ENCODE data around the gene CCNT2. TPM values are rescaled to one million over a fixed set of nuclear protein-coding genes. Genes with fewer than 3 reads are reported as not detected.
"Not testable (repeated sequence)": the region's sequence is repeated elsewhere in the genome, so short reads cannot be mapped to it uniquely, and the experiment has no call there.

Gene CCNT2
- total RNA-seq, 2 experiments from 2014 or later = 31.9 to 33.2 TPM

DNA sequence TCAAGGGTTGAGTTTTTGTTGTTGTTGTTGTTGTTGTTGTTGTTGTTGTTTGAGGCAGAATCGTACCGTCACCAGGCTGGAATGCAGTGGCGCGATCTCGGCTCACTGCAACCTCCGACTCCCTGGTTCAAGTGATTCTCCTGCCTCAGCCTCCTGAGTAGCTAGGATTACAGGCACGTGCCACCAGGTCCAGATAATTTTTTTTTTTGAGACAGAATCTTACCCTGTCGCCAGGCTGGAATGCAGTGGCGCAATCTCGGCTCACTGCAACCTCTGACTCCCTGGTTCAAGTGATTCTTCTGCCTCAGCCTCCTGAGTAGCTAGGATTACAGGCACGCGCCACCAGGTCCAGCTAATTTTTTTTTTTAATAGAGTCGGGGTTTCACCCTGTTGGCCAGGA, 14.9 kb upstream of the CCNT2 start:
- DNase-seq; H3K4me3 Mint-ChIP-seq; H3K9me3 Mint-ChIP-seq; intact Hi-C loops (cut with micrococcal nuclease); H3K27ac Mint-ChIP-seq; H3K4me1 Mint-ChIP-seq (ENCODE audit: low read depth); H3K36me3 Mint-ChIP-seq (ENCODE audit: low read depth); CTCF ChIA-PET; H3K27me3 Mint-ChIP-seq (ENCODE audit: low read depth): not testable (repeated sequence)

DNA sequence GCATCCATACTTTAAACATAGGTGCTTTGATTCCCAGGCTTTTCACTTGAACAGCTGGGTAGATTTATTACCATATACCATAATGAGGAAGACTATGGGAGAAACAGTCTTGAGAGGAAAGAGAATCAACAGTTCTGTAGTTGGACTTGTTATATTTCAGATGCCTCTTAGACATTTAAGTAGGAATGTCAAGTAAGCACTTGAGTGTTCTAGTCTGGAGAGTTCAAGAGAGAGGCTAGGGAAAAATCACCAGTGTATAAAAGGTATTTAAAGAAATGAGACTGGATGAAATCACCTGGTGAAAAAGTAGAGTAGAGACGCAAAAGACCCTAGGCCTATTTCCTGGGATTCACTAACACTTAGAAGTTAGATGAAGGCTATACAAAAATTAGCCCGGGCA, 13.5 kb upstream of the CCNT2 start:
- H3K27ac Mint-ChIP-seq = no peak overlapping the region
- no peak for DNase-seq
- intact Hi-C loops (cut with micrococcal nuclease) = no loop called here
- H3K9me3 Mint-ChIP-seq = peaks cover 6% of the 10 kb centered on the region
- no peaks in the 10 kb centered on the region for H3K36me3 Mint-ChIP-seq (ENCODE audit: low read depth)
- no peak overlapping the region for H3K4me3 Mint-ChIP-seq
- CTCF ChIA-PET = no interaction called here
- H3K27me3 Mint-ChIP-seq (ENCODE audit: low read depth) = no peaks in the 10 kb centered on the region
- H3K4me1 Mint-ChIP-seq (ENCODE audit: low read depth) = no peaks in the 10 kb centered on the region

DNA sequence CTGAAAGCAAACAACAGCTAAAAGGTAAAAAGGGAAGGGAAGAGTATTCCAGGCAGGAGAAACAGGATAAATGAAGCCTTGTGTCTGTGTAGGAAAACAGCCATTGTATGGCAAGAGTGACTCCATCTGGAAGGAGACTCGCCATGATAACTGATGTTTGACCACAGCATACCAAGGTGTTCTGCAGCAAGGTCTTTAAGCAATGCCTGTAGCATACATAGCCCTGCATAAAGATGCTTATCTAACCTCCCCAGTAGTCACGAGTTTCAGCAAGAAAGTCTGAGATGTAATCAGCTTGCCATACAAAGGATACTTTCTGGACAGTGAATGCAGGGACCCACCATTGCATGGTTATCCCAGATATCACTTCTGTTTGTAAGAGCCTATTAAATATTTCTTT, 11.9 kb upstream of the CCNT2 start:
- Mint-ChIP-seq H3K4me1 (ENCODE audit: low read depth) (no peaks in the 10 kb centered on the region), H3K27ac (no peak overlapping the region), H3K4me3 (no peak overlapping the region), H3K36me3 (ENCODE audit: low read depth) (no peaks in the 10 kb centered on the region), H3K9me3 (peaks cover 6% of the 10 kb centered on the region), H3K27me3 (ENCODE audit: low read depth) (no peaks in the 10 kb centered on the region)
- CTCF ChIA-PET = no interaction called here
- intact Hi-C loops (cut with micrococcal nuclease) = no loop called here
- no peak for DNase-seq

DNA sequence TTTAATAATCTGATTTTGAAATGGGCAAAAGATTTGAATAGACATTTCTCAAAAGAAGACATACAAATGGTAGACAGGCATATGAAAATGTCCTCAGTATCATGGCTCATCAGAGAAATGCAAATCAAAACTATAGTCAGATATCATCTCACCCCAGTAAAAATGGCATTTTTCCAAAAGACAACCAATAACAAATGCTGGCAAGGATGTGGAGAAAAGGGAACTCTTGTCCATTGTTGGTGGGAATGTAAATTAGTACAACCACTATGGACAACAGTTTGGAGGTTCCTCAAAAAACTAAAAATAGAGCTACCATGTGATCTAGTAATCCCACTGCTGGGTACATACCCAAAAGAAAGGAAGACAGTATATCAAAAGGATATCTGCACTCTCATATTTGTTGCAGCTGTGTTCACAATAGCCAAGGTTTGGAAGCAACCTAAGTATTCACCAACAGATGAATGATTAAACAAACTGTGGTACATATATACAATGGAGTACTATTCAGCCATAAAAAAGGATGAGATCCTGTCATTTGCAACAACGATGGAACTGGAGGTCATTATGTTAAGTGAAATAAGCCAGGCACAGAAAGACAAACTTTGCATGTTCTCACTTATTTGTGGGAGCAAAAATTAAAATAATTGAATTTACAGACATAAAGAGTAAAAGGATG, 11.0 kb upstream of the CCNT2 start:
- DNase-seq; H3K9me3 Mint-ChIP-seq; H3K27ac Mint-ChIP-seq; H3K4me3 Mint-ChIP-seq; H3K4me1 Mint-ChIP-seq (ENCODE audit: low read depth); H3K27me3 Mint-ChIP-seq (ENCODE audit: low read depth); CTCF ChIA-PET; H3K36me3 Mint-ChIP-seq (ENCODE audit: low read depth); intact Hi-C loops (cut with micrococcal nuclease): not testable (repeated sequence)

DNA sequence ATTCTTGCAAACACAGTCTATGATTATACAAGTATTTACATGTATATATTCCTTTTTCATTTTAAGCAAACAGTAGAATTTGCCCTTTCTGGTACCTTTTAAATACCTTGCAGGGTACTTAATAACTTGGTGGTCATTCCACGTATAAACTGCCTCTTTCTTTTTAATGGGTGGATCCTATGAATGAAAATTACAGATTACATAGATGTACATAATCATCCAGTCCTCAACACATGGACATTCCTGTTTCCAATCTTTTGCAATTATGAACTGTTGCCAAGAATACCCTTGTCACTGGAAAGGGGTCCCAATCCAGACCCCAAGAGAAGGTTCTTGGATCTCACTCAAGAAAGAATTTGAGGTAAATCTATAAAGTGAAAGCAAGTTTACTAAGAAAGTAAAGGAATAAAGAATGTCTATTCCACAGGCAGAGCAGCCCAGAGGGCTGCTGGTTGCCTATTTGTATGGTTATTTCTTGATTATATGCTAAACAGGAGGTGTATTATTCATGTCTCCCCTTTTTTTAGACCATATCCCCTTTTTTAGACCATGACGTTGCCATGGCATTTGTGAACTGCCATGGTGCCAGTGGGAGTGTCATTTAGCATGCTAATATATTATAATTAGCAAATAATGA, 7.7 kb upstream of the CCNT2 start:
- no peak overlapping the region for H3K4me3 Mint-ChIP-seq
- H3K27me3 Mint-ChIP-seq (ENCODE audit: low read depth) = no peaks in the 10 kb centered on the region
- no peaks in the 10 kb centered on the region for H3K4me1 Mint-ChIP-seq (ENCODE audit: low read depth)
- CTCF ChIA-PET = no interaction called here
- no peaks in the 10 kb centered on the region for H3K36me3 Mint-ChIP-seq (ENCODE audit: low read depth)
- no peak for DNase-seq
- H3K9me3 Mint-ChIP-seq = peaks cover 6% of the 10 kb centered on the region
- intact Hi-C loops (cut with micrococcal nuclease) = no loop called here
- no peak overlapping the region for H3K27ac Mint-ChIP-seq

DNA sequence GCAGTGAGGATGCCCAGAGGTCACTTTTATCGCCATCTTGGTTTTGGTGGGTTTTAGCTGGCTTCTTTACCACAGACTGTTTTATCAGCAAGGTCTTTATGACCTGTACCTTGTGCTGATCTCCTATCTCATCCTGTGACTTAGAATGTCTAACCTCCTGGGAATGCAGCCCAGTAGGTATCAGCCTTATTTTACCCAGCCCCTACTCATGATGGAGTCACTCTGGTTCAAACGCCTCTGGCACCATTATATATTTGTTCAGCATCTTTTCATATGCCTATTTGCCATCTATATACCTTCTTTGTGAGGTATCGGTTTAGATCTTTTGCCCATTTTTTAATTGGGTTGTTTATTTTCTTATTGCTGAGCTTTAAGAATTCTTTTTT, 7.2 kb upstream of the CCNT2 start:
- H3K4me1 Mint-ChIP-seq (ENCODE audit: low read depth) = no peaks in the 10 kb centered on the region
- H3K36me3 Mint-ChIP-seq (ENCODE audit: low read depth) = no peaks in the 10 kb centered on the region
- intact Hi-C loops (cut with micrococcal nuclease) = no loop called here

DNA sequence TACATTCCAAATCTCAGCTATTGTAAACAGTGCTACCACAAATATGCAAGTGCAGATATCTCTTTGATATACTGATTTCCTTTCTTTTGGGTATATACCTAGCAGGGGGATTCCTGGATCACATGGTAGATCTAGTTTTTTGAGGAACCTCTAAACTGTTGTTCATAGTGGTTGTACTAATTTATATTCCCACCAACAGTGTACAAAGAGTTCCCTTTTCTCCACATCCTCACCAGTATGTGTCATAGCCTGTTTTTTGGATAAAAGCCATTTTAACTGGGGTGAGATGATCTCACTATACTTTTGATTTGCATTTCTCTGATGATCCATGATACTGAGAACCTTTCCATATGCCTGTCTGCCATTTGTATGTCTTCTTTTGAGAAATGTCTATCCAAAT, 6.3 kb upstream of the CCNT2 start:
- no peak for DNase-seq

More for the DNA sequence above, 7.2 kb upstream of the CCNT2 start:
- Mint-ChIP-seq H3K9me3 (peaks cover 6% of the 10 kb centered on the region), H3K4me3 (no peak overlapping the region), H3K27ac (no peak overlapping the region), H3K27me3 (ENCODE audit: low read depth) (no peaks in the 10 kb centered on the region)
- CTCF ChIA-PET = no interaction called here
- DNase-seq = no peak

DNA sequence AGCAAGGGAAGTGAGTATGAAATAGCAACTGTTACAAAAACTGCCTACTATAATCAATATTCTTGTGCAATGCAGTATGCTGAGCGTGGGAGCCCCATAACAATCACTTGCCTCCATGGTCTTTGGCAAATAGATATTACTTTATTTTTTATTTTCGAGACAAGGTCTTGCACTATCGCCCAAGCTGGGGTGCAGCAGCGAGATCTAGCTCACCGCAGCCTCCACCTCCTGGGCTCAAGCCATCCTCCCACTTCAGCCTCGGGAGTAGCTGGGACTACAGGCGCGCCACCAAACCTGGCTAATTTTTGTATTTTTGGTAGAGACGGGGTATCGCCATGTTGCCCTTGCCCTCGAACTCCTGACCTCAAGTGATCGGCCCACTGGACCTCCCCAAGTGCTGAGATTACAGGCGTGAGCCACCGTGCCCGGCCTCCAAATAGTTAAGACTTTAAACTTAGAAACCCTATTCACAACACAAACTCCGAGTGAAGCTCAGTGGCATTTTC, 1.2 kb upstream of the CCNT2 start:
- Mint-ChIP-seq H3K4me3 (peak overlapping the region; percentile 95), H3K27ac (peak overlapping the region; percentile 98), H3K4me1 (ENCODE audit: low read depth) (peaks cover 14% of the 10 kb centered on the region), H3K9me3 (no peaks in the 10 kb centered on the region), H3K27me3 (ENCODE audit: low read depth) (no peaks in the 10 kb centered on the region), H3K36me3 (ENCODE audit: low read depth) (peaks cover 12% of the 10 kb centered on the region)
- intact Hi-C loops (cut with micrococcal nuclease) = loop anchor here (5.0 kb wide), 2 partner anchors 685 to 745 kb away; no protein-coding TSS in a partner anchor
- CTCF ChIA-PET = interaction anchor here (0.8 to 0.9 kb wide), 2 partner anchors 247 to 467 kb away, joined by 3 to 4 read pairs; no protein-coding TSS in a partner anchor
- DNase-seq = peak; percentile 17

More for the DNA sequence above, 6.3 kb upstream of the CCNT2 start:
- H3K9me3 Mint-ChIP-seq = peaks cover 6% of the 10 kb centered on the region
- H3K4me3 Mint-ChIP-seq = no peak overlapping the region
- CTCF ChIA-PET = no interaction called here
- intact Hi-C loops (cut with micrococcal nuclease) = no loop called here
- no peaks in the 10 kb centered on the region for H3K4me1 Mint-ChIP-seq (ENCODE audit: low read depth)
- H3K27ac Mint-ChIP-seq = no peak overlapping the region
- no peaks in the 10 kb centered on the region for H3K36me3 Mint-ChIP-seq (ENCODE audit: low read depth)
- no peaks in the 10 kb centered on the region for H3K27me3 Mint-ChIP-seq (ENCODE audit: low read depth)

DNA sequence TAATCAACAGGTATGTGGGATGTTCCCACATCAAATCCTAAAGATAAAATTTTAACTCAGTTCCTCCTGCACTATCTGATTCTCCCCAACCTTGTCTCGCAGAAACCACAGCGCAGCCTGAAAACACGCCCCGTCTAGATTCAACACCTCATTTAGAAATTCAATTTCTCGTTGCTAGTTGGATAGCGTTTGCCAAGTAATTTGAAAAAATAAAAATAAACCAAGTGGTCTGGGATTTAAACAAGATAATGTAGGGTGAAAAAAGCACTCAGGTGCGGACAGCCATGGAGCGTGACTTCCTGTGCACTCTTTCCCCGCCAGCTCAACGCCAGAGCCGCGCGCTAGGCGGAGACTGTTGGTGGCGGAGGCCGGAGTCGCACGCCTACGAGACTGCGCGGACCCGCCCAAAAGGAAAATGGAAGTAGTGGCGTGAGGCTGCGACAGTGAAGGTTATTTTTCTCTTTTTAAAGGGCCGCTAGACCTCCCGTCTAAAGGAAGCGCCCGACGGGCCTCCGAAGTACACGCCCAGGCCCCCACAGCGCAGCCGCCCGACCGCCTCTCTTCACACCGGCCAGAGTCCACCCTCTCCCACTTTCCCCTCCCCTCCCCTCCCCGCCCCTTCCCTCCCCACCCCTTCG, 615 bp upstream of the CCNT2 start:
- DNase-seq = peak; percentile 94
- H3K27me3 Mint-ChIP-seq (ENCODE audit: low read depth) = no peaks in the 10 kb centered on the region
- CTCF ChIA-PET = interaction anchor here (0.8 to 0.9 kb wide), 3 partner anchors 11 to 467 kb away, joined by 3 to 4 read pairs (median 3); no protein-coding TSS in a partner anchor
- peaks cover 12% of the 10 kb centered on the region for H3K36me3 Mint-ChIP-seq (ENCODE audit: low read depth)
- peaks cover 20% of the 10 kb centered on the region for H3K4me1 Mint-ChIP-seq (ENCODE audit: low read depth)
- H3K27ac Mint-ChIP-seq = peak overlapping the region; percentile 98
- intact Hi-C loops (cut with micrococcal nuclease) = loop anchor here (1.0 to 5.0 kb wide), 13 partner anchors 55 to 1464 kb away; partner anchors contain the start of genes MCM6, RAB3GAP1 and UBXN4
- H3K9me3 Mint-ChIP-seq = no peaks in the 10 kb centered on the region
- H3K4me3 Mint-ChIP-seq = peak overlapping the region; percentile 95

DNA sequence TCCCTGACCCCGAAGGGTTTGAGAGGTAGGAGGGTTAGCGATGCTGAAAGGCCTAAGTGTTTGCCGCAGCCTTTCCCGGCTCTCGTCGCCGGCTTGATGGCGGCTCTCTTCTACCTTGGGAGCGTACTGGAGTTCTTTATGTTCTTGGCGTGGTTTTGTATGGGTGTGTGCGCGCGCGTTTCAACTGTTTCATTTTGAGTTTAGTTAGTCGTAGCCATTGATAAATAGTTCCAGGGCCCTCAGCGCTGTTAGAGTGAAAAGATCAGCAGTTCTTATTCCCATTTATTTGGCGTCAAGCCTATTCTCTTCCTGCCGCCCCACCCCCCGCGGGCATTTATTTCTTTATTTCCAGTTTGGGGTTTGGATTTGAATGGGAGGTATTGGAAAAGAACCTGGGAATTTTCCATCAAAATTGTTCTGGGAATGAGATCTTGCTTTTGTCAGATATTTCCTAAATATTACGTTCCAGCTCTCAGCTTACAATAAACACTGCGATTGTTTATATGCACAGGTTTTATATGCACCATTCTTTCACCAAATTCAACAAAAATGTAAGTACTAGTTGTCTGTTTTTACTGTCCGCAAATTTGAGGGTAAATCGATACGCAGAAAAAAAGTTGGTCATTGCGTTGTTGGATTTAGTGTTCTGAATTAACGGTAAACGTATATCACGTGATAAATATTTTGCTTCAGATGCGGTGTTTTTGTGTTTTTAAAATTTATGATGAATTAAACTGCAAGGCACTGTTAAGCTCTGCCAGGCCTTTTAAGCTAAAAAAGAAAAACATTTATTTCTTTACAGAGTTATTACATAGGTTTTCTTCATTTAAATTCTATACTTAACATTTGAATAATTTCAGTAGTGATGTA, 954 bp downstream of the CCNT2 start:
- no peaks in the 10 kb centered on the region for H3K9me3 Mint-ChIP-seq
- peaks cover 13% of the 10 kb centered on the region for H3K36me3 Mint-ChIP-seq (ENCODE audit: low read depth)
- no peaks in the 10 kb centered on the region for H3K27me3 Mint-ChIP-seq (ENCODE audit: low read depth)
- CTCF ChIA-PET = no interaction called here
- peak overlapping the region; percentile 98 for H3K27ac Mint-ChIP-seq
- peaks cover 32% of the 10 kb centered on the region for H3K4me1 Mint-ChIP-seq (ENCODE audit: low read depth)
- DNase-seq = peak; percentile 63
- peak overlapping the region; percentile 95 for H3K4me3 Mint-ChIP-seq
- intact Hi-C loops (cut with micrococcal nuclease) = loop anchor here (2.0 to 5.0 kb wide), 4 partner anchors 251 to 747 kb away; no protein-coding TSS in a partner anchor

DNA sequence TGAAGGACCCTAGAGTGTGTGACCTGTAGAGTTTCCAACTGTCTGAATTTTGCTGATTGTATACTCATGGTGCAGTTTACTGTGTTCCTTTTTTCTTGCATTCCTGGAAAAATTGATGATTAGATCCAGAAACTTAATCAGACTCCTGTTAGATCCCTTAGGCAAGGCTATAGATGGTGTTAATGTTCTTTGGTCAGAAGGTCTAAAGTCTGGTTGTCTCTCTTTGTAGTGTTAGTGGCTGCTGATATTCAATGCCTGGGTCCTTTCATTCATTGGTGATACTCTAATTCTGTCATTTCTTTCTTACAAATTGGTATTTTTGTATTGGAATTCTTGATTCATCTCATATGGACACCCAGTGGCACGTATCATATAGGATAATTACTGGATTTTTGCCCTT, 6.3 kb downstream of the CCNT2 start:
- Mint-ChIP-seq H3K36me3 (ENCODE audit: low read depth) (peaks cover 18% of the 10 kb centered on the region), H3K4me3 (no peak overlapping the region), H3K27ac (no peak overlapping the region), H3K4me1 (ENCODE audit: low read depth) (peaks cover 69% of the 10 kb centered on the region), H3K9me3 (no peaks in the 10 kb centered on the region), H3K27me3 (ENCODE audit: low read depth) (no peaks in the 10 kb centered on the region)
- intact Hi-C loops (cut with micrococcal nuclease) = no loop called here
- no peak for DNase-seq
- CTCF ChIA-PET = no interaction called here

Data from activated naive CD4-positive, alpha-beta T cell treated with anti-CD3 and anti-CD28 coated beads for 36 hours (primary cell).